Measurements from ENCODE around the gene GATA5.

DNA sequence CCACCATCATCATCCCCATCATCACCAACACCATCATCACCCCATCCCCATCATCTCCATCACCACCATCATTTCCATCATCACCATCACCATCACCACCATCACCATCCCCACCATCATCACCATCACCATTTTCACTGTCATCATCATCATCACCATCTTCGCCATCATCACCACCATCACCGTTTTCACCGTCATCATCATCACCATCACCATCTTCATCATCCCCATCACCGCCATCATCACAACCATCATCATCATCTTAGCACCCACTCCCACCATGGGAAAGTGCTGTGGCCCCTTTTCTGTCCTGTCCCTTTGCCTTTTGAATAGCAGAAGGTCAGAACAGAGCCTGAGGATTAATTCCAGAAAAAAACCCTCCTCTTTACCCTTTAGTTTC, 28.5 kb upstream of the GATA5 start:
- TF ChIP-seq CTCF (IDR thresholded peaks at IDR 0.05) (no peak), POLR2A (IDR thresholded peaks at IDR 0.05) (no peak)

All from uterus (tissue), 2 donors.